ENCODE data around the gene MYO6.

Gene MYO6

DNA sequence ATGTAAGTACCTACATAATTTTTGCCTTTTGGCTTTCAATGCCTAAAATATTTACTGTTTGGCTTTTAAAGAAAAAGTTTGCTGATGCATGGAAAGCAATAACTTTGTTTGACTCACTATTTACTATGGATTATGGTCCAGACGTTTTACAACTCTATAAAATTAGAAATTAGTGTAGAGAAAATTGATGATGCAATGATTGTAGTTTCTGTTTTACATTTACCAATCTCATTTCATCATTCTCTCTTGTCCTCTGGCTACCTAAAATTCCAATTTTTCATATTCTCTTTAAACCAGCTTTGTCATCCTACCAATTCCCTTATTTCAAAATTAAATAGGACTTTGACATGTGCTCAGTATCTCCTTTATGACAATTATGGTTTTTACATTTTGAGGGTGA, 192.5 kb downstream of the MYO6 start:
- TF ChIP-seq, protein P1, sequence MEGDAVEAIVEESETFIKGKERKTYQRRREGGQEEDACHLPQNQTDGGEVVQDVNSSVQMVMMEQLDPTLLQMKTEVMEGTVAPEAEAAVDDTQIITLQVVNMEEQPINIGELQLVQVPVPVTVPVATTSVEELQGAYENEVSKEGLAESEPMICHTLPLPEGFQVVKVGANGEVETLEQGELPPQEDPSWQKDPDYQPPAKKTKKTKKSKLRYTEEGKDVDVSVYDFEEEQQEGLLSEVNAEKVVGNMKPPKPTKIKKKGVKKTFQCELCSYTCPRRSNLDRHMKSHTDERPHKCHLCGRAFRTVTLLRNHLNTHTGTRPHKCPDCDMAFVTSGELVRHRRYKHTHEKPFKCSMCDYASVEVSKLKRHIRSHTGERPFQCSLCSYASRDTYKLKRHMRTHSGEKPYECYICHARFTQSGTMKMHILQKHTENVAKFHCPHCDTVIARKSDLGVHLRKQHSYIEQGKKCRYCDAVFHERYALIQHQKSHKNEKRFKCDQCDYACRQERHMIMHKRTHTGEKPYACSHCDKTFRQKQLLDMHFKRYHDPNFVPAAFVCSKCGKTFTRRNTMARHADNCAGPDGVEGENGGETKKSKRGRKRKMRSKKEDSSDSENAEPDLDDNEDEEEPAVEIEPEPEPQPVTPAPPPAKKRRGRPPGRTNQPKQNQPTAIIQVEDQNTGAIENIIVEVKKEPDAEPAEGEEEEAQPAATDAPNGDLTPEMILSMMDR (IDR thresholded peaks at IDR 0.05; ENCODE audit: extremely low read depth, insufficient read depth, missing control alignments), result no peak
- in situ Hi-C loops (cut with MboI; ENCODE audit: low pct_unique_long_range_greater_than_20kb, low sequenced_read_pairs, unreplicated experiment), result no loop called here
- DNase-seq (ENCODE audit: low spot score), result no peak

DNA sequence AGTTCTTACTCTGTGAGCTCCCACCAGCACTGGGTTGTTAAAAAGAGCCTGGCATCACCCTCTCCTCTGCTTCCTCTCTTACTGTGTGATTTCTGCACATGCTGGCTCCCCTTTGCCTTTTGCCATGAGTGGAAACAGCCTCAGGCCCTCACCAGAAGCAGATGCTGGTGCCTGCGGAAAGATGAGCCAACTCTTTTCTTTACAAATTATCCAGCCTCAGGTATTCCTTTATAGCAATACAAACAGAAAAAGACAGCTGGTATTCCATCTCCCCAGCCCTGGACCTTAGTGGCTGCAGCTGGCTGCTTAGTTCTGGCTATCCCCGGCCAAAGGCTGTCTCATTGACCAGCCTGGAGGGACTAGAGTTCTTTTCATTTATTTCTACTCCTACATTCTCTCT, 194.3 kb downstream of the MYO6 start:
- in situ Hi-C loops (cut with MboI; ENCODE audit: low pct_unique_long_range_greater_than_20kb, low sequenced_read_pairs, unreplicated experiment), result no loop called here
- TF ChIP-seq, protein P1 (IDR thresholded peaks at IDR 0.05; ENCODE audit: extremely low read depth, insufficient read depth, missing control alignments), result no peak
- DNase-seq (ENCODE audit: low spot score), result no peak

DNA sequence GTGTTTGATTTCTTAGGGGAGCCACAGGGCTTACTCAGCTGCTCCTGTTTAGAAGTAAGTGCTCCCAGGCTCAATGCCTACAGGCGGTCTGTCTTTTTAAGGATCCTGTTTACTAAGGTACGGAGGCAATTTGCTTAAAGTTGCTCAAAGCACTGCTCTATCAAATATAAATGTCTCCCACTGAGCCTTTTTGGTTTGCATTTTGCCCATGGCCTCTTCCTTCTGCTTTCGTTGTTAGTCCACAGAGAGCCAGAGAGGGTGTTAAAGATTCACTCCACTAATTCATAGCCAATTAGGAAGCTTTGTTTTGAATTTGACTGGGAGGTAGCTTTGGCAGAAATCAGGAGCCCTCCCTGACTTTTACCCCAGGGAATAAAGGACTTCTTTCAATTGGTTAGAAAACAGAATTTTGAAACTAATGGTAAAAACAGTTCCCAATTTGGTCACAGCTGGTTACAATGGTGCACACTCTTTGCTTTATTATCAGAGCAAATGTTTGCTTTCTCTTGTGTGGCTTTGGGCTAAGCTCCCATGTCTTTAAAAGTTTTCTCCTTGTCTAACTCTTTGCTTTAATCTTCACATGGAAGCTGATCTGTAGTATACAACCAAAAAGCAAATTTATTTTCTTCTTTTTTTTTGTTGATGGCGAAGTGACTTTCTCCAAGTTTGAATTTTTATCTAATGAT, 197.2 kb downstream of the MYO6 start:
- DNase-seq (ENCODE audit: low spot score), result no peak
- in situ Hi-C loops (cut with MboI; ENCODE audit: low pct_unique_long_range_greater_than_20kb, low sequenced_read_pairs, unreplicated experiment), result no loop called here
- TF ChIP-seq, protein P1 (IDR thresholded peaks at IDR 0.05; ENCODE audit: extremely low read depth, insufficient read depth, missing control alignments), result no peak

DNA sequence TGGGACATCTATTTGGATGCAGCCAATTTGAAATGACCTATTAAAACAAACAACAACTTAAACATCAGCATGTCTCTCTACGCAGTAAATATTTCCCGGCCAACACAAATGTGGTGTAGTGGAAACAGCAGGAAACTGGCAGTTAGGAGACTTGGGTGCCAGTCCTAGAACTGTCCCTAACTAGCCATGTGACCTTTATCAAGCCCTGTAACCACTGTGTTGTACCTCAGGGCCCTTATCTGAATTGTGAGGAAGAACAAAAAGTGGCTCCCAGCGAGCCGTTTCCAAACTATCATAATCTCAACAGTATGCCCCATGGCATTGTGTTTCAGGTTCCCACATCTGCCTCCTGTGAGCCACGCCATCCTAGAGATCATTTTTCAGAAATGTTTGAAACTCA, 198.9 kb downstream of the MYO6 start:
- in situ Hi-C loops (cut with MboI; ENCODE audit: low pct_unique_long_range_greater_than_20kb, low sequenced_read_pairs, unreplicated experiment), result no loop called here
- DNase-seq (ENCODE audit: low spot score), result no peak
- TF ChIP-seq, protein P1 (IDR thresholded peaks at IDR 0.05; ENCODE audit: extremely low read depth, insufficient read depth, missing control alignments), result no peak

GRCh38 chr6:75952128-75952527, 203.1 kb downstream of the MYO6 start:
- in situ Hi-C loops (cut with MboI; ENCODE audit: low pct_unique_long_range_greater_than_20kb, low sequenced_read_pairs, unreplicated experiment), result no loop called here
- TF ChIP-seq, protein P1 (IDR thresholded peaks at IDR 0.05; ENCODE audit: extremely low read depth, insufficient read depth, missing control alignments), result no peak
- no peak for DNase-seq (ENCODE audit: low spot score)

DNA sequence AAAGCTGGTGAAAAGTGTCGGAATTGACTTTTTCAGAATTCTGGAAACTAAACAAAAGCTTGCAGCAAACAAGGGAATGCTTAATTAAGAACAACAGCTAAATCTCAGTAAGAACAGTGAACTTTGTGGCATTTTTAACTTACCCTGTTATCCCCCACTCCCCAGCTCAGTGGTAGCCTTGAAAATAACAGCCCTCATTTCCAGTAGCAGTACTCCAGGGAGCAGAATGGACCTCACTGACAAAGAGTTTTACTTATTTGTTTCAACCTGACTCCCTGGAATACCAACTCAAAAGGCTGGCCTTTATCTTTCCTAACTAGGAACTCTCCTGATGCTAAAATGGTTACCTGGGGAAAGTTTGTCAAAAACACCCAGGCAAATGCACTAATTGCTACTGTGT, 214.5 kb downstream of the MYO6 start:
- TF ChIP-seq, protein P1 (IDR thresholded peaks at IDR 0.05; ENCODE audit: extremely low read depth, insufficient read depth, missing control alignments), result no peak
- in situ Hi-C loops (cut with MboI; ENCODE audit: low pct_unique_long_range_greater_than_20kb, low sequenced_read_pairs, unreplicated experiment), result no loop called here
- no peak for DNase-seq (ENCODE audit: low spot score)

Measured in GM13977 (cell line).